Measurements from ENCODE around the gene SPZ1. TPM values are rescaled to one million over a fixed set of nuclear protein-coding genes. Genes with fewer than 3 reads are reported as not detected.

The SPZ1 gene
- total and polyA plus RNA-seq, 2 of the 8 experiments (the other 6 are each of a cell fraction or from before 2014, with no cell fraction given) = not detected

DNA sequence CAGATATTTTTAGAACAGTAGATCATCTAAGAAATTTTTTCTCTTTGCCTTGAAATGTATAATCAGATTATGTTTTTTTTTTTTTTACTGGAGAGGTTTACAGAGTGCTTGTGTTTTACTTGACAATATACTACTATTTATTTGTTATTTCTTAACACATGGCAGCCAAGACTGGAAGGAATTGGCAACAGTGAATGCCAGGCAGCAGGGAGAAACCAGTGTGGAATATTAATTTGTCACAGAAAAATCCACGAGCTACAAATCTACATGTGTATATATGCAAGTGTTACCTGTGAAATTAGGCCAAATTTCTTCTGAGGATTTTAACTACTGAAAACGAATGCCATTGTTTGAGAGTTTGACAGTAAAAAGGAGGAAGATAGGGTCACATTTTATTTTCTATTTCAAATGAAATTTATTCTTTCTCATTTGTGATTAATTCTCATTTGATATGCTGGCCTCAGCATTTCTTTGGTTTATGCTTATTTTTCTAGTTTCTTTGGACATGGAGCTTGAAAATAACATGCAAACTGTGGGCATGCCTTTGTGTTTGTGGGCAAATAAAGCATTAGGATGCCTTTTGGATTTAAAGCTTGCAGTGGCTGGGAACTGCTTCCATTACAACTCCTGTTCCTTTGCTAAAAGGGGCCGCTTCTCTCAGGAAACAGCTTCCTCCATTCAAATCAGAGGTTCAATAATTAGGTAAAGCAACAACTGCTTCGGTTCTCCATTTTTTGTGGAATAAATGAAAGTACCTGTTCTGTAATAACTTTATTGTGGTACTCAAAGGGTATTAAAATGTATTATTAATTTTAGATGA is 49.1 kb downstream of the SPZ1 start (continued):
- TF ChIP-seq RXRA (IDR thresholded peaks at IDR 0.05; ENCODE audit: insufficient read depth, low read depth, low read length) = no peak
- no peak for TF ChIP-seq USF2 (IDR thresholded peaks at IDR 0.05; ENCODE audit: low read length)
- TF ChIP-seq TAF1 (IDR thresholded peaks at IDR 0.05; ENCODE audit: low read depth, low read length) = no peak
- no peak for TF ChIP-seq EP300 (IDR thresholded peaks at IDR 0.05; ENCODE audit: borderline replicate concordance in 1 of 2, low read depth in 2 of 2, low read length in 2 of 2)
- TF ChIP-seq GTF2F1 (IDR thresholded peaks at IDR 0.05; ENCODE audit: borderline replicate concordance, low read depth, low read length) = no peak
